AG04449 (cell line): ENCODE results near the gene IQCF6.
"Not testable (repeated sequence)": the region's sequence is repeated elsewhere in the genome, so short reads cannot be mapped to it uniquely, and the experiment has no call there.

Experiments used
- CTCF ChIA-PET: fragments of 350-600 bp; formaldehyde crosslinking; extraction: SDS; loops from one replicate; lab custom pipeline; 2021; ENCODE audit warnings: antibody characterized with exemption; lab: Yijun Ruan, JAX
- POLR2A ChIA-PET: fragments of 400-600, 350-600 bp; formaldehyde crosslinking; extraction: SDS; loops from one replicate; lab custom pipeline; 2020; ENCODE audit warnings: antibody characterized with exemption, inconsistent platforms; lab: Yijun Ruan, JAX
- DNase-seq: peaks from one replicate; pipeline ENCODE4 v3.0.0-alpha.2; 2010; ENCODE audit warnings: low read depth, low spot score
- H3K4me3 ChIP-seq: 2 replicates; pipeline ENCODE4 v1.5.1; 2011; ENCODE audit warnings: low read depth, mild to moderate bottlenecking, control low read depth, low read length
- TF ChIP-seq, protein P1 (sequence below): IDR thresholded peaks from one replicate; pipeline ENCODE4 v1.5.1; 2011; ENCODE audit warnings: mild to moderate bottlenecking, moderate library complexity, low read length, control low read depth, inconsistent platforms; ENCODE audit not compliant: insufficient read depth; ENCODE audit errors: missing control alignments

The IQCF6 gene

DNA sequence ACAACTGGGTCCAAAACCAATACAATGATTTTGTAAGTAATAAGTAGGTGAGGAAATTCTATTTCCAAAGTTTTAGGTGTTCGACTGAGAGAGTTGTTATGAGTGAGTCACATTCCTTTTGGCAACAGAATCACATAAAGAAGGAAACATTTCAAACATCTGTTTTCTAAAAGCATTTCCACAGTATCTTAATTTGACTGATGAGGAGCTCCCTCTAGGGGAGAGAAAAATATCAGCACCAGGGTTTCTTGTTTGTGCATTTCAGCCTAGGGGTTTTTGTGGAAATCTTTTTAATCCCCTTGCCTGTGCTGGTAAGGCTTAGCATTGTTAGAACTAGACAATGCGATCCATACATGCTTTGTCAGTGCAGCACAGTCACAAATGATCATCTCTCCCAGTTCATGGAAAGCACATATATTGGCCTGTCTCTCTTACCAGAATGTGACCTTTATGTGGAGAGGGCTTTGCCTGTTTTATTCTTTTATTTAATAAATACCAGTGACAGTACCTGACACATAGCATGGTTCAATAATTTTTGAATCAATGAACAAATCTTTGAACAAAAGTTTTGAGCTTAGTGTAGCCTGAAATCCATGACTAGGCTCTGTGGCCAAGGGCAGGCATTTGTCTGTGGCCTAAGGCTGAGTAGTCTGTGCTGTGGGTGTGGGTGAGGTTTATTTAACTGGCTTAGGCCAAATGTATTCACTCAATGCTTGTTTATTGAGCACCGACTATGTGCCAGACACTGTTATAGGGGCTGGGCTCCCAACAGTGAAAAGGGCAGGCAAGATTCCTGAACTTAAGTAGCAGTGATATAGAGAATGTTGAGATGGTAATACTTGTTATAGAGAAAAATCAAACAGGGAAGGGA is 21.1 kb upstream of the IQCF6 start:
- POLR2A ChIA-PET = no interaction called here

DNA sequence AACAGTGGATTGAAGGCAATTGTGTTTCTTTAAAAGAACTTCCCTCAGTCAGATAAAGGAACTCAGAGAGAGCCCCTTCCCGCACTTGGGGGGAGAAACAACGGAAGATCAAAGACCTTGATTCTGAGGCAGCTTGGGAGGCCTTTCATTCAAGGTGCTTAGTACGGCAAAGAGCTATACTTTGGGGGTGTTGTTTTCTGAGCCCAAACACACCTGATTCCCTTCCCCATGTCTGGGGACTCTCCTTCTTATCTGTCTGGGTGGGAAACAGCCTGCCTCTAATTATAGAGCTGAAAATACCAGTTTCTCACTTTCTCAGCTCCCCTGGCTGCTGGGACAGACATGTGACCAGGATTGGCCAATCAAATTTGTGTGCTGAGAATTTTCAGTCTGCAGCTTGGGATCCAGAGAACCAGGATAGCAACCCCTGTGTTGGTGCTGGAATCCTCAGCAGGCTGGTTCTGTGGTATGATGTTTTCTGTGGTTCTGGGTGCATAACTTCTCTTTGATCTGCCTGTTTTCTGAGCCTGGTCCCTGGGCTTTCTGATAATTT is 19.4 kb upstream of the IQCF6 start:
- DNase-seq = no peak
- POLR2A ChIA-PET = no interaction called here
- CTCF ChIA-PET = interaction anchor here (0.6 to 2.8 kb wide), 6 partner anchors 9 to 408 kb away, joined by 3 to 15 read pairs (median 4); partner anchors contain the start of gene RBM15B
- H3K4me3 ChIP-seq = no peak overlapping the region
- TF ChIP-seq, protein P1, sequence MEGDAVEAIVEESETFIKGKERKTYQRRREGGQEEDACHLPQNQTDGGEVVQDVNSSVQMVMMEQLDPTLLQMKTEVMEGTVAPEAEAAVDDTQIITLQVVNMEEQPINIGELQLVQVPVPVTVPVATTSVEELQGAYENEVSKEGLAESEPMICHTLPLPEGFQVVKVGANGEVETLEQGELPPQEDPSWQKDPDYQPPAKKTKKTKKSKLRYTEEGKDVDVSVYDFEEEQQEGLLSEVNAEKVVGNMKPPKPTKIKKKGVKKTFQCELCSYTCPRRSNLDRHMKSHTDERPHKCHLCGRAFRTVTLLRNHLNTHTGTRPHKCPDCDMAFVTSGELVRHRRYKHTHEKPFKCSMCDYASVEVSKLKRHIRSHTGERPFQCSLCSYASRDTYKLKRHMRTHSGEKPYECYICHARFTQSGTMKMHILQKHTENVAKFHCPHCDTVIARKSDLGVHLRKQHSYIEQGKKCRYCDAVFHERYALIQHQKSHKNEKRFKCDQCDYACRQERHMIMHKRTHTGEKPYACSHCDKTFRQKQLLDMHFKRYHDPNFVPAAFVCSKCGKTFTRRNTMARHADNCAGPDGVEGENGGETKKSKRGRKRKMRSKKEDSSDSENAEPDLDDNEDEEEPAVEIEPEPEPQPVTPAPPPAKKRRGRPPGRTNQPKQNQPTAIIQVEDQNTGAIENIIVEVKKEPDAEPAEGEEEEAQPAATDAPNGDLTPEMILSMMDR = no peak

More for the DNA sequence above, 21.1 kb upstream of the IQCF6 start:
- peak; percentile 37 for DNase-seq
- TF ChIP-seq, protein P1 = peak; percentile 48
- CTCF ChIA-PET = interaction anchor here (0.6 to 4.6 kb wide), 13 partner anchors 9 to 1805 kb away, joined by 3 to 31 read pairs (median 3); partner anchors contain the start of gene DCAF1
- H3K4me3 ChIP-seq = no peak overlapping the region

- TF ChIP-seq, protein P1 = no peak
- H3K4me3 ChIP-seq = no peak overlapping the region
- ChIA-PET POLR2A (no interaction called here), CTCF (interaction anchor here (1.2 to 2.8 kb wide), 3 partner anchors 122 to 407 kb away, joined by 3 to 15 read pairs (median 12); partner anchors contain the start of gene RBM15B)
- no peak for DNase-seq
Measured at GRCh38 chr3:51796854-51797253, 17.8 kb upstream of the IQCF6 start.

DNA sequence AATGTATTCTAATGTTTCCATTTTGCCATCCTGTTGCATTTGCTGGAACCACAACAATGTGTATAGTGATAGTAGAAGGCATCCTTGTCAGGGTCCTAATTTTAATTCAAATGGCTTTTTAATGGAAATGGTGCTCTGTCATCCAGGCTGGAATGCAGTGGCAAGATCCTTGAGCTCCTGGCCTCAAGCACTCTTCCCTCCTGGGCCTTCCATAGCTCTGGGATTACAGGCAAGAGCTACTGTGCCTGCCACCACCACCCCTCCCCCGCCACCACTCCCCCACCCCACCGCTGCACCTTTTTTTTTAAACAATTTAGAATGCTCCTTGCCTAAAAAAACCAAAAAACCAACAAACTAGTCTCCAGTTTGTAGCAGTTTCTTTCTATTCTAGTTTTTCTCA is 15.2 kb upstream of the IQCF6 start:
- ChIA-PET POLR2A (no interaction called here), CTCF (no interaction called here)
- no peak overlapping the region for H3K4me3 ChIP-seq
- no peak for DNase-seq
- TF ChIP-seq, protein P1 = no peak

- ChIA-PET CTCF (no interaction called here), POLR2A (no interaction called here)
- TF ChIP-seq, protein P1 = no peak
- no peak for DNase-seq
- no peak overlapping the region for H3K4me3 ChIP-seq
Measured at GRCh38 chr3:51792206-51792605, 13.2 kb upstream of the IQCF6 start.

DNA sequence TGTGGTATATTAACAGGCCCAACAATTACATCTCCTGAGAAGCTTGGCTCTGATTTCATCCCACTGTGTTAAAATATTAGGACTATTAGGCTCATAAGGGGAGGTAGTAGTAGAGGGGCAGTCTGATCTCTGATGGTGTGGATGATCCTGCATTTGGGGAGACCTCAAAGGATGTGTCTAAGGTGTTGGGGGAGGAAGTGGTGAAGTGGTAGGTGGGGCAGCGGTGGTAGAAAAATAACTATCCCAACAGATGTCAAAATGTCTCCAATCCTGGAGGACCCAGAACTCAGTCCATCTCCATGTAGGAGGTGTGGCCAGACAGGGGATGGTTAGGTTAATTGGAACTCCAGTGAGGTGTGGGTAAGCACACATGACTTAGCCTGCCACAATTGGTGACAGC is 10.4 kb upstream of the IQCF6 start:
- DNase-seq = no peak
- TF ChIP-seq, protein P1 = no peak
- no peak overlapping the region for H3K4me3 ChIP-seq
- POLR2A ChIA-PET = no interaction called here
- CTCF ChIA-PET = interaction anchor here (2.1 kb wide), 1 partner anchor 11 kb away, joined by 7 read pairs; no protein-coding TSS in a partner anchor

GRCh38 chr3:51787576-51787975 is 8.5 kb upstream of the IQCF6 start:
- POLR2A ChIA-PET, DNase-seq, H3K4me3 ChIP-seq: not testable (repeated sequence)
- CTCF ChIA-PET = interaction anchor here (2.1 kb wide), 1 partner anchor 13 kb away, joined by 7 read pairs; no protein-coding TSS in a partner anchor
